Islet of Langerhans (tissue), 1 donor: ENCODE results near the gene TIGD2.

Source experiments
- FAIRE-seq: peaks from one replicate; lab custom pipeline; 2011; peaks lifted over from hg19 to GRCh38; lab: Jason Lieb, UNC

The TIGD2 gene

DNA sequence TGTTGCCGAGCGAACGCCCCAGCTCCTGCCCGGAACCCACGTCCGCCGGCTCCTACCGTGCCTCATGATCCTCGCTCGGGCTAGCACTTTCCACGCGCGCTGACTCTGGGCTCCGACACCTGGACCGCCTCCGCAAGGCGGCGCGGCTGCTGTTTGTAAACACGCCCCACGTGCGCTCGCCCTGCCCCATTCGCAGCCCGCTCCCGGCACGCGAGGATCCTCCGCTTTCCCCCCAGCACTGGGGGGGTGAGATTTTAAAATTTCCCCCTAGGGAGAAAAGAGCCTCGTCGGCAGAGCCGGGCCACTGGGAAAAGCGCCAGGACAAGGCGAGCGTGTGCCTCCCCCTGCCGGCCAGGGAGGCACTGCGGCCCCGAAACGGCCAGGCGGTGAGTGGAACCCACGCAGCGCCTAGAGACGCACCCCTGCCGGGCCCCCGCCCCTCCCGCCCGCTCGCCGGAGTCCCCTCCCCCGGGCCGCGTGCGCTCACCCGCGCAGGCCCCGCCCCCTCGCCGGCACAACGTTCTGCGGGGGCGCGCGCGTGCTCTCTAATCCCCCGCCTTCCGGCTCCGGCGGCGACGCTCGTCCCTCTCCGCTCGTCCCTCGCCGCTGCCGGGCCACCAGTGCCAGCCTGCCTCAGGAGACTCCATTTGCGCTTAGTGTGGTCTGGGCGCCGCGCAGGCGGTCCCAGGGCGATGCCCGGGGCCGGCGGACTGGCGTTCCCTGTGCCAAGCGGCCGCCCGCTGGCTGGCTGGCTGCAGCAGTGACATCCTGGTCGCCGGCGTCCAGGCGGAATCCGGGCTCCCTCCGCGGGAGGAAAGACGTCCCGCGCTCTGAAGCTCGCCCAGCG is at the start of gene TIGD2:
TSS of gene TIGD2 (plus strand) at position 548 of the 847 bp plus-strand sequence. CDS start 1,442 bp downstream, outside the sequence.
- no peak for FAIRE-seq

DNA sequence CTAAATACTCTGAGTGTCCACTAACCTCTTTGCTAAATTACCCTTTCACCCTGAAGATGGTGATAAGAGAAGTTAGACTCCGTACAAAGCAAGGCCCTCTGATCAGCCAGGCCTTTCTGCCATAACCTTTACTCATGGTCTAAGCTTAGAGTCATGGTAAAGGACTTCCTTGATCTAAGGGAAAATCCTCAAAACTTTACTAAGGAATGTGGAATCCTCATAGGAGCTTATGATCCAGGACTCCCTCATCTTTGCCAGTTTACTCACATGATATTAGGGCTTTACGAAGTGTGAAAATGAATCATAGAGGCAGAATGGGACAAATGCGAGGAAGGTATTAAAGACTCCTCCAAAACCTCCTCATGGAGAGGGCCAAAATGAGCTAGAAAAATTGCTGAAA is 46.5 kb upstream of the TIGD2 start:
- no peak for FAIRE-seq

GRCh38 chr4:89067417-89067816 is 43.9 kb upstream of the TIGD2 start:
- no peak for FAIRE-seq

- FAIRE-seq = no peak
Observed at GRCh38 chr4:89069481-89069880, 41.9 kb upstream of the TIGD2 start.

GRCh38 chr4:89070041-89070440 is 41.3 kb upstream of the TIGD2 start:
- FAIRE-seq = no peak

DNA sequence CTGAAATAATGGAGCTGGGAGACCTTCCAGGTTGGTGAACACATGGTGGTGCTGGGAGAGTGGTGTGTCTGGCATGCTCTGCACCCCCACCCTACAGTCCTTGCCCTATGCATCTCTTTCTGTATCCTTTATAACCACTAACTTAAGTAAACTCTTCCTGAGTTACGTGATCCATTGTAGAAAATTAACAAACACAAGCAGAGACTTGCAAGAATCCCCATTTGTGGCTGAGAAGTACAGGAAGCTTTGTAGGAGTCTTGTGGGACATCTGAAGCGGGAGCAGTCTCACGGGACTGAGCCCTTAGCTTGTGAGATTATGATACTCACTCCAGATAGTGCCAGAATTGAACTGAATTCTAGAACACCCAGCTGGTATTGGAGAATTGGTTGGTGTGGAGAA is 40.0 kb upstream of the TIGD2 start:
- FAIRE-seq = no peak

DNA sequence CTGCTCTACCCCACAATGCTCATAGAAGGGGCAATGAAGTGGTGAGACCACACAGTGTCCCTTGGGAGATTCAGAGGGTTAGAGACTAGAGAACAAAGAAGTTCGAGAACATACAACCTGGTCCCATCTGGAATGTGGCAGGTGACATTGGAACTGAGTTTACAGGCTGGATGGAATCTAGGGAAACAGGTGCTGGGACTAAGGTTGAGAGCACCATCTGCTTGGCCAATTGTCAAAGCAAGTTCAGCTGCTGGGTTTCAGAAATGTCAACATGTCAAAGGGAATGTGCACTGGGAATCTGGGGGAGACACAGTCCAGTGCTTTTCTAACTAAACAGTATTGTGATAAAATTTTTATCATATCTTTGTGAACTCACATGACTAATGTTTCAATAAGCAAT is 38.4 kb upstream of the TIGD2 start:
- no peak for FAIRE-seq

GRCh38 chr4:89077761-89078160 is 33.6 kb upstream of the TIGD2 start:
- FAIRE-seq = no peak

DNA sequence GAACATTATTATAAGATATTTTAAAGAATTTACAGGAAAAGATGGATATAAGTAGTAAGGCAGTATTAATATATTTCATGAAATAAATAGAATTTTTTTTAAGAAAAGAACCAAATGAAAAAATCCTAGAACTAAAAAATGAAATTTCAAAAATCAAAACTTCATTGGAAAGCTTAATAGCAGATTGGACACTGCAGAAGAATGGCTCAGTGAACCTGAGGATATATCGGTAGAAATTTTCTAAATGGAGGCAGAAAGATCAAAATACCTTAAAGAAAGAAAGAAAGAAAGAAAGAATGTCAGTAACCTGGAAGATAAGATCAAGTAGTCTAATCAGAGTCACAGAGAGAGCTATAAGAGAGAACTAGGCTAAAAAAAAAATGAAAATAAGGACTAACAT is 33.0 kb upstream of the TIGD2 start:
- no peak for FAIRE-seq

- FAIRE-seq = no peak
Observed at GRCh38 chr4:89099034-89099433, 12.3 kb upstream of the TIGD2 start.

DNA sequence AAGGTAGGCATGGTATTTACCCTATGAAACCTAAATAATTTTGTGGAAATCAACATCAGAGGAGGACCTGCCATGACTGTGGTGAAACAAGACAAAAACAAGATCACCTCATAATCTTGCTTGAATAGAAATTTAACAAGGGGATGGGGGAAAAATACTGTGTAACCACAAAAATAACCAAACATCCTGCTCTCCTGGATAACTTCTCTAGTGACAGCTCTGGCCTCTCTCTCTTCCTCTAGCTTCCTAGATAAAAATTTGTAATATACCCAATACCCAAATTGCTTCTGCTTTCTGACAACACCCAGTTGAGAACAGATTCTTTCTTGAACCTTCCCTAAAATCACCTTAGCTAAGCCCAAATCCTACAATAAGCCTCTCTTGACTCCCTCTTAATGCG is 11.9 kb upstream of the TIGD2 start:
- no peak for FAIRE-seq

- no peak for FAIRE-seq
Observed at GRCh38 chr4:89100853-89101252, 10.5 kb upstream of the TIGD2 start.

DNA sequence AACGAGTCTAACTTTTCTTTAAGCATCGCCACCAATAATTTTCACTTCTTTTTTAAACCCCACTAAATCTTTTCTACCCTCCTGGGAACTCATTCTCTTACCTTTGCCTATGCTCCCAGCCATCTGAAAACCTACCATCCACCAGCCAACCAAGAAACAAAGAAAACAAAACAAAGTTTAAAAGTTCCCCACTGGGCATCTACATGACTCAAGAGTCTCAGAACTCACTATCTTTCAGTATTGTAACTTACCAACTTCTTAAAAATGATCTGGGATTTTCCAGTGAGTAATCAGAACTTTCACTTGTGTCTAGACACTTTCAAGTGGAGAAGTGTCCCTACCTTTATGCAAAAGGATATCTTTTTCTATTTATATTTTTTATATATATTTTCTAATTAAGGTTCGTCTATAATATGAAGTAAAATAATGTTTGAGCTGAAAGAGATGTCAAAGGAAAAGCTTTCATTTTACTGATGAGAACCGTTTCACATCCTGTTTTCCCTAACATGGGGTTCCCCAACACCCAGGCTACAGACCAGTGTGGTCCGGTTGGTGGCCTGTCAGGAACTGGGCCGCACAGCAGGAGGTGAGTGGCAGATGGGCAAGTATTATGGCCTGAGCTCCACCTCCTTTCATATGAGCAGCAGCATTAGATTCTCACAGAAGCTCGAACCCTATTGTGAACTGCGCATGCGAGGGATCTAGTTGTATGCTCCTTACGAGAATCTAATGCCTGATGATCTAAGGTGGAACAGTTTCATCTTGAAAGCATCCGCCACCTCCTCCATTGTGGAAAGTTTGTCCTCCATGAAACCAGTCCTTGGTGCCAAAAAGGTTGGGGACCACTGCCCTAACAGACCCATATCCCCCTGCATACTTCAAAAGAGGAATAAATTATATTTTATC is 9.8 kb upstream of the TIGD2 start:
- FAIRE-seq = no peak

DNA sequence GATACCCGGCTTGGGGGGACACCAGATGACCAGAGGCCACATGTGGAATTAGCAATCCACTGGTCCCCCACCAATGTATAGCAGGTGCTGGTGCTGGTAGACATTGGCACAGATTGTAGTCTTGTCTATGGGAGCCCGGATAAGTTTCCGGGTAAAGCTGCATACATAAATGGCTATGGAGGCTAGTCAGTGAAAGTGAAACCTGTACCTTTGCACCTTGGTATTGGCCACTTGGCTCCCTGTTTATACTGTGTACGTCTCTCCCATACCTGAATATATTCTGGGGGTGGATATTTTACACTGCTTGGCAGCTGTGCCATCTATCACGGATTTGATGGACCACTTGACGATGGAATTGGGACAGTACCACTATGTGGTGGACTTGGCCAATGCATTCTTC is 5.6 kb upstream of the TIGD2 start:
- no peak for FAIRE-seq

DNA sequence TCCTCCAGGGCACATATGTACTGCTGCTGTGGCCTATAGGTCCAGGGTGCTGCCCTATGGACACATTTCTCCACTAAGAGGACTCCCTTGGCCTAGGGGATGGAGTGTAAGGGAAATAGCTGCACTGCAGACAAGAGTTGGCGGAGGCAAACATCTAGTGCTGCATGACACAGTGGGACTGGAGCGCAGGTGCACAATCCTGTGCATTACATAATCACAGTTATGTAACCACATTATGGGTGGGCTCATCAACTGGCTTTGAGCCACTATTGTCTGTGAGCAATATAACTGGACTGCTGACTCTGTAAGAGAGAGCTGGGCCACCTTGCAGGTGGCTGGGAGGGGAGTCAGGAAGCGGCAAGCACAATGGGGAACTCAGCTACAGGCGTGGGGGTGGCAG is 3.2 kb upstream of the TIGD2 start:
- FAIRE-seq = no peak

DNA sequence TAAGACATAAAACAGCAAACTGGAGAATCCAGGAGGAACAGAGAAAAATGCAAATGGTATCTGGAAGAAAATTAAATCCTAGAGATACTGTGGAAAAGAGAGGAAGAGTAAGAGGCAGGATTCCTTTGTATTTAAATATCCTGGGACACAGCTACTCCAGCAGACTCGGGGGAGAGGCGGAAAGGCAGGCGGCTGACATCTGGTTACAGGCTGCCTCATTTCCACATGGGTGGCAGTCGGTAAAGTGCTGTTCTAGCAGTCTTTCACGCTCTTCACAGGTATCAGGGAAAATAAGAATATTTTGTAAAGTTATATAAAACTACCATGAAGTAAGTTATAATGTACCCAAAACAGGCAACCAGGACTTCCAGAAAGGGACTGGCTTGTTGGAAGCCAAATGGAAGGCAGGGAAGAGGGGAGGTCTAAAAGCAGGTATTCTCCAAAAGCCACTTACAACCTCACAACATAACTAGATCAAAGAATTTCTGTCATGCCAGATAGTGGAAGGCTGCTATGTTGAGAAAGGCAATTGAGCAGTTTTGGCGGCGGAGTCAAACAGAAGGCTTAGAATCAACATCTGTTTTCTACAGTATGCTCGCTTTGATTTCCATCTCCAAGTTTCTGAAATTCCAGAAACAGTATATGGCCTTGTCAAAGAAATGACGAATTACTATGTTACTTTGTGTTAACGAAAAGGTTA is 1.3 kb upstream of the TIGD2 start:
- FAIRE-seq = peak; percentile 38

DNA sequence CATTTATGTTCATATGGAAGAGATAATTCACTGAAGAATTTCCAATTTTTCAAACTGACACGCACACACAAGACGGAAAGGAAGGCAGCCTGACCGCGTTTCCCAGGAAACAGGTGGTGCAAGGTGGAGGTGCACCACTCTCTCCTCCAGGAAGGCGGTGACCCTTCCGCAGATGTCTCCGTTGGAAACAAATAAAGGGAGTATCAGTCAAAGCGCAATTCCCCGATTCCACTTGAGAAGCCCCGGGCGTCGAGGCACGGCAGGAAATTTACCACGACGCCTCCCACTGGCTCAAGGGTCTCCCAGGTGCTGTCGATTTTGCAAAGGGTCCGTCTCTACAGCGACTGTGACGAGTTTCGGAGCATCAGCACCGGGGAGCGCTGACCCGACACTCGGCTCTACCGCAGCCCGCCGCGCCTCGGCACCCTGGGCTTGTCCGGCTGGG is 770 bp upstream of the TIGD2 start:
- no peak for FAIRE-seq

GRCh38 chr4:89111833-89112563 is 665 bp downstream of the TIGD2 start:
- no peak for FAIRE-seq

- FAIRE-seq = no peak
Observed at GRCh38 chr4:89113415-89113814, 2.1 kb downstream of the TIGD2 start.

GRCh38 chr4:89114100-89114499 is 2.8 kb downstream of the TIGD2 start:
- FAIRE-seq = no peak

DNA sequence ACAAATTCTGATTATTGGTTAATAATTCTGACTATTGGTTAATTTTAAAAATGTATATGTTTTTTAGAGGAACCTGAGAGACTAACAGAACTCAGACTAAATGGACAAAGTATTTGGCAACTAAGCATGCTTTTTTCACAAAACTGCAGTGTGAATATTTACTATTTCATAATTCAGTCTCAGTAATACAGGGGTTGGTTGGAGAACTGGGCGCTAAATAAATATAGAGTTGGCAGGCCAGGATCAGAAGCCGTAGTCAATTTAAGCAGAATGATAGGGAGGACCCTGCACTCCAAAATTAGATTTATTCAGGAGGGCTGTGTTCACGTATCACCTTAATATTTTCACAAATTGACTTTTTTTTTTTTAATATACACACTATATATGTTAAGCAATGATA is 5.8 kb downstream of the TIGD2 start:
- no peak for FAIRE-seq

GRCh38 chr4:89119166-89119565 is 7.8 kb downstream of the TIGD2 start:
- FAIRE-seq = no peak
